ENCODE measurements around the gene ALDH1B1. TPM values are rescaled to one million over a fixed set of nuclear protein-coding genes. Genes with fewer than 3 reads are reported as not detected.

The ALDH1B1 gene
- total and polyA plus RNA-seq, 9 of the 15 experiments (the other 6 are each of a cell fraction or from before 2014, with no cell fraction given): 8.6 to 46.5 (median 30.8) TPM

- TF ChIP-seq RREB1 (CRISPR knock-in tag; IDR thresholded peaks at IDR 0.05) (0 out of 2 replicates have a peak, but pooled peaks have one; percentile 24), MEF2A (IDR thresholded peaks at IDR 0.05; ENCODE audit: control insufficient read depth, low read depth, low read length) (no peak), PATZ1 (CRISPR knock-in tag; IDR thresholded peaks at IDR 0.05; ENCODE audit: borderline replicate concordance) (peak; percentile 15; the same call in 1 of the 2 replicates), HNRNPH1 (optimal IDR thresholded peaks at IDR 0.05; ENCODE audit: low read depth, low read length) (no peak), ZBTB17 (CRISPR knock-in tag; IDR thresholded peaks at IDR 0.05) (peak; percentile 32; the same call in 1 of the 2 replicates), CUX1 (CRISPR knock-in tag; IDR thresholded peaks at IDR 0.05) (peak; percentile 72; the same call in 1 of the 2 replicates), ZNF134 (CRISPR knock-in tag; conservative IDR thresholded peaks at IDR 0.05) (0 out of 2 replicates have a peak, but pooled peaks have one; percentile 21), XRCC4 (IDR thresholded peaks at IDR 0.05; ENCODE audit: extremely low read depth, insufficient read depth, insufficient read length) (no peak), CEBPB (tag; IDR thresholded peaks at IDR 0.05) (0 out of 2 replicates have a peak, but pooled peaks have one; percentile 26), ZSCAN29 (IDR thresholded peaks at IDR 0.05) (no peak), RBM25 (IDR thresholded peaks at IDR 0.05; ENCODE audit: low read depth, low read length, severe bottlenecking) (no peak), BDP1 (IDR thresholded peaks at IDR 0.05; ENCODE audit: insufficient read depth, insufficient read length) (no peak), PYGO2 (tag; IDR thresholded peaks at IDR 0.05) (peak; percentile 61; the same call in 1 of the 2 replicates), HDAC1 (IDR thresholded peaks at IDR 0.05) (0 out of 4 replicates have a peak, but pooled peaks of 1 of the 2 experiments have one; percentile 12), TRIM24 (IDR thresholded peaks at IDR 0.05) (0 out of 4 replicates have a peak, but pooled peaks of 1 of the 2 experiments have one; percentile 31)
Measured at GRCh38 chr9:38380872-38381534, 11.5 kb upstream of the ALDH1B1 start (continued).
